MCF 10A (cell line): ENCODE measurements around the gene HCAR3. TPM values are rescaled to one million over a fixed set of nuclear protein-coding genes. Genes with fewer than 3 reads are reported as not detected.

ENCODE experiments used
- BruUV-seq: library from RNA; stranded (reverse); fragments of 400-500 nt; replicated peaks from 2 replicates; lab custom pipeline; 2021; lab: Mats Ljungman, UMichigan
- CTCF ChIA-PET: fragments of 300-600 bp; sonication (Branson Sonifier 250); formaldehyde crosslinking; extraction: SDS; loops from one replicate; lab custom pipeline; 2021; ENCODE audit warnings: antibody characterized with exemption, inconsistent platforms; lab: Yijun Ruan, JAX
- POLR2A ChIA-PET: fragments of 300-600, 350-650 bp; sonication (Branson Sonifier 250); formaldehyde crosslinking; extraction: SDS; loops from one replicate; lab custom pipeline; 2020; ENCODE audit warnings: antibody characterized with exemption, inconsistent platforms; lab: Yijun Ruan, JAX
- DNase-seq: peaks from one replicate; pipeline ENCODE4 v3.0.0-alpha.2; 2018; ENCODE audit not compliant: unreplicated experiment
- H3K27ac Mint-ChIP-seq: one replicate; pipeline ENCODE4 v1.8.0; 2022; ENCODE audit warnings: mild to moderate bottlenecking, low read depth, mixed read lengths; ENCODE audit not compliant: unreplicated experiment
- H3K27me3 Mint-ChIP-seq: one replicate; pipeline ENCODE4 v1.8.0; 2022; ENCODE audit warnings: mixed read lengths; ENCODE audit not compliant: insufficient read depth, unreplicated experiment
- H3K36me3 Mint-ChIP-seq: one replicate; pipeline ENCODE4 v1.8.0; 2022; ENCODE audit warnings: mild to moderate bottlenecking, moderate library complexity, mixed read lengths; ENCODE audit not compliant: insufficient read depth, unreplicated experiment
- H3K4me1 Mint-ChIP-seq: one replicate; pipeline ENCODE4 v1.8.0; 2022; ENCODE audit warnings: mixed read lengths; ENCODE audit not compliant: insufficient read depth, unreplicated experiment
- H3K4me3 Mint-ChIP-seq: one replicate; pipeline ENCODE4 v1.8.0; 2022; ENCODE audit warnings: mild to moderate bottlenecking, moderate library complexity, mixed read lengths; ENCODE audit not compliant: unreplicated experiment
- H3K9me3 Mint-ChIP-seq: one replicate; pipeline ENCODE4 v1.8.0; 2022; ENCODE audit warnings: mixed read lengths; ENCODE audit not compliant: unreplicated experiment
- CTCF ChIP-seq: fragments of 200-600 bp; IDR thresholded peaks from one replicate; pipeline ENCODE4 v1.8.0; 2022; ENCODE audit warnings: antibody characterized with exemption, mild to moderate bottlenecking; ENCODE audit not compliant: unreplicated experiment
- intact Hi-C: fragments of 100-400 bp; cut with micrococcal nuclease; formaldehyde crosslinking; loops from 2 replicates; pipeline ENCODE4 v1.14.1; 2022
- total RNA-seq: library from RNA; stranded (reverse); gene quantifications from 2 replicates; pipeline ENCODE4 v1.2.3, GENCODE V29; 2022

HCAR3 gene
- total RNA-seq, 1 experiment from 2014 or later = not detected

DNA sequence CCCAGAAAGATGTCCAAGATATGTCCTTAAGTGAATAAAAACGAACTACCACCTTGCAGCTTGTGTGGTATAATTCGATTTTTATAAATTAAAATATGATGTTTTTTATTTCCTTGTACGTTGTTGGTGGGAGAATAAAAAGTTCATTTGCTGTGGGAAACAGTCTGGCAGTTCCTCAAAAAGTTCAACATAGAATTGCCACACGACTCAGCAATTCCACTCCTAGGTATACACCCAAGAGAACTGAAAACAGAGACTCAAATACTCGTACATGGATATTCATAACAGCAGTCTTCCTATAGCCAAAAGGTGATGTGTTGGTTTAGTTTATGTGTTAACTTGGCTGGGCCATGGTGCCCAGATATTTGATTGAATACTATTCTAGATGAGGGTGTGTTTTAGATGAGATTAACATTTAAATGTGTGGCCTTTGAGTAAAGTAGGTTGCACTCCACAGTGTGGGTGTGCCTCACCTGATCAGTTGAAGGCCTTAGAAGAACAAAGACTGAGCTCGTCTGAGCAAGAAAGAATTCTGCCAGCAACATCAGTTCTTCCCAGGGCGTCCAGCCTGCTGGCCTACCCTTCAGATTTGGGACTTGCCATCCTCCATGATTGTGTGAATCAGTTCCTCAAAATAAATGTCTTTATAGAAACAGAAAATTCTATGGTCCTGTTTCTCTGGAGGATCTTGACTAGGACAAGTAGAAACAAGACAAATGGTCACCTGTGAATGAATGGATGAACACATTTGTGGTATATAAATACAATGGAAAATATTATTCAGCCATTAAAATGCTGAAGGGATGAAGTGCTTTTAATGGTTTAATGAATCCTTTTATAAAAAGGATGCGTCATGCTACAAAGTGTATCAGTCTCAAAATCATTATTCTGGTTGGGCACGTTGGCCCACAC, 30.9 kb upstream of the HCAR3 start:
- Mint-ChIP-seq H3K4me1 (no peaks in the 10 kb centered on the region), H3K9me3 (no peaks in the 10 kb centered on the region), H3K27ac (no peak overlapping the region), H3K36me3 (no peaks in the 10 kb centered on the region), H3K27me3 (no peaks in the 10 kb centered on the region), H3K4me3 (no peak overlapping the region)
- BruUV-seq = no TSS peak
- intact Hi-C loops = no loop called here
- no peak for TF ChIP-seq CTCF
- CTCF ChIA-PET = interaction anchor here (1.0 kb wide), 1 partner anchor 109 kb away, joined by 5 read pairs; no protein-coding TSS in a partner anchor
- DNase-seq = no peak
- POLR2A ChIA-PET = no interaction called here

DNA sequence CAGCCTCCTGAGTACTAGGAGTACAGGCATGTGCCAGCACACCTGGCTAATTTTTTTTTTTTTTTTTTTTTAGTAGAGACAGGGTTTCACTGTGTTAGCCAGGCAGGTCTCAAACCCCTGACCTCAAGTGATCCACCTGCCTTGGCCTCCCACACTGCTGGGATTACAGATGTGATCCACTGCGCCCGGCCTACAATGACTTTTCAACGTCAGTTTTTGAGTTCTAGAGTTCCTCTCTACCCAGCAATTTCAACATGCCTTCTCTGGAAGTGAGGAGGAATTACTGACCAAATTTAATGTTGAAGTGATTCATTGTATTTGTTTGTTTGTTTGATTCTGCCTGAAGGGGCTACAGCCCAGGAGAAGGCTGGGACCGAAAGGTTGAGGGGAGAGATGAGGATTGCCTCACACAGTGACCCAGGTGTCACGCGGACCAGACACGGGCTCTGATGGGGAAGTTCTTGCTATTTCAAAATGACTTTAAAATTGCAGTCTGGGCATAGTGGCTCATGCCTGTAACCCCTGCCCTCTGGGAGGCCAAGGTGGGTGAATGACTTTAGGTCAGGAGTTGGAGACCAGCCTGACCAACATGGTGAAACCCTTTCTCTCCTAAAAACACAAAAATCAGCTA, 27.4 kb upstream of the HCAR3 start:
- Mint-ChIP-seq H3K36me3 (no peaks in the 10 kb centered on the region), H3K4me3 (no peak overlapping the region), H3K9me3 (no peaks in the 10 kb centered on the region), H3K27ac (no peak overlapping the region), H3K4me1 (no peaks in the 10 kb centered on the region), H3K27me3 (no peaks in the 10 kb centered on the region)
- ChIA-PET POLR2A (no interaction called here), CTCF (interaction anchor here (0.6 kb wide), 1 partner anchor 24 kb away, joined by 3 read pairs; no protein-coding TSS in a partner anchor)
- no peak for TF ChIP-seq CTCF
- DNase-seq = no peak
- BruUV-seq = no TSS peak
- intact Hi-C loops = no loop called here

DNA sequence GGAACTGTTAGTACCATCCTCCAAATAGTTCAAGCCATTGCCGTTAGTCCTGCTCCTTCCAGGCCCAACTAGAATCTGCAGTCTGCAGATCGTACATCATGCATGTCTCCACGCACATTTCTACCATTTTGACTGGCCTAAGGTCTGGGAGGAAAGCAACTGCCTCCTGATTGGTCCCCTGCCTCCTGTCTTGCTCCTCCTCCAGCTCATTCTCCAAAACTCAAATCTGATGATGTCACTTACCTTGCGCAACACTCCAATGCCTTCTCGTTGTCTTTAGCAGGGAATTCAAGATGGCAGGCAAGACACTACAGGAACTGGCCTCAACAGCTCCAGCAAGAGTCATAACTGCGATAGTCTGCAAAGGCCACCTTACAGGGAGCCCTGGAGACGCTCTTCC, 23.7 kb upstream of the HCAR3 start:
- H3K27ac Mint-ChIP-seq = no peak overlapping the region
- H3K27me3 Mint-ChIP-seq = no peaks in the 10 kb centered on the region
- no peak for TF ChIP-seq CTCF
- H3K4me3 Mint-ChIP-seq = no peak overlapping the region
- no TSS peak for BruUV-seq
- intact Hi-C loops = no loop called here
- H3K36me3 Mint-ChIP-seq = no peaks in the 10 kb centered on the region
- H3K4me1 Mint-ChIP-seq = no peaks in the 10 kb centered on the region
- ChIA-PET POLR2A (no interaction called here), CTCF (no interaction called here)
- DNase-seq = no peak
- no peaks in the 10 kb centered on the region for H3K9me3 Mint-ChIP-seq

GRCh38 chr12:122738571-122738970, 22.0 kb upstream of the HCAR3 start:
- ChIA-PET POLR2A (interaction anchor here (1.0 kb wide), 1 partner anchor 92 kb away, joined by 3 read pairs; no protein-coding TSS in a partner anchor), CTCF (interaction anchor here (1.1 to 1.2 kb wide), 3 partner anchors 10 to 100 kb away, joined by 3 to 4 read pairs (median 3); no protein-coding TSS in a partner anchor)
- no peak for DNase-seq
- no peaks in the 10 kb centered on the region for H3K36me3 Mint-ChIP-seq
- no TSS peak for BruUV-seq
- H3K4me1 Mint-ChIP-seq = no peaks in the 10 kb centered on the region
- no peak overlapping the region for H3K4me3 Mint-ChIP-seq
- no peaks in the 10 kb centered on the region for H3K27me3 Mint-ChIP-seq
- H3K9me3 Mint-ChIP-seq = no peaks in the 10 kb centered on the region
- no peak overlapping the region for H3K27ac Mint-ChIP-seq
- no peak for TF ChIP-seq CTCF
- intact Hi-C loops = no loop called here
